Measurements from ENCODE around the gene GCC2. TPM values are rescaled to one million over a fixed set of nuclear protein-coding genes. Genes with fewer than 3 reads are reported as not detected.
"Not testable (repeated sequence)": the region's sequence is repeated elsewhere in the genome, so short reads cannot be mapped to it uniquely, and the experiment has no call there.

Gene GCC2
- total RNA-seq, 2 donors from 2014 or later = 57.0 to 59.9 TPM

DNA sequence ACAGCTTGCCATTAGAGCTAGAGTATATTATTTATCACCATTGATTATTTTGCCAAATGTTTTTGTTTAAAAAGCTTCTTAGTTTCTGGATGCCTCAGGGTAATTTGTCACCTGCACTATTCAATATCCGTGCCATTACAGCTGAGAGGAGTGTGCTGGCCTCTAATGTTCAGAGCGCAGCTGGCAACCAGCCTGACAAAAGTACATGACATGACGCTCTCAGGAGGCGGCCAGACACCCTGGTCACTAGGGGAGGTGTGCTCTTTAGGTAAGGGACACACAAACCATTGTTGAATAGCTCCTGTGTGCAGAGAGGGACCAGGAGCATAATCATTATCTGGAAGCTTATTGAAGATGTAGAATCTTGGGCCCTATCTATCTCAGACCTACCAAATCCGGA, 105.5 kb downstream of the GCC2 start:
- 93 to 100% methylated on average over 1 to 5 of the region's 5 CpGs for WGBS, 2 experiments (ENCODE audit: insufficient coverage in 1 of 2, insufficient read length in 1 of 2)
- Histone ChIP-seq H3K4me1 (ENCODE audit: control insufficient read depth, insufficient read depth, low read length) (no peaks in the 10 kb centered on the region), H3K27me3 (ENCODE audit: control insufficient read depth, insufficient read depth, low read length, poor library complexity, severe bottlenecking) (no peaks in the 10 kb centered on the region), H3K36me3 (ENCODE audit: control insufficient read depth, insufficient read depth, low read length) (no peaks in the 10 kb centered on the region), H3K27ac (ENCODE audit: low read depth, low read length) (no peak overlapping the region), H3K9me3 (ENCODE audit: control insufficient read depth, low read length) (no peaks in the 10 kb centered on the region), H3K4me3 (ENCODE audit: low read length) (no peak overlapping the region), H3K9ac (ENCODE audit: extremely low read depth, low read length, poor library complexity, severe bottlenecking) (no peak overlapping the region)
- H3K4me1 Mint-ChIP-seq = peaks cover 5% of the 10 kb centered on the region
- H3K27me3 Mint-ChIP-seq (ENCODE audit: insufficient read depth) = no peaks in the 10 kb centered on the region
- H3K36me3 Mint-ChIP-seq (ENCODE audit: low read depth) = no peaks in the 10 kb centered on the region
- no peaks in the 10 kb centered on the region for H3K9me3 Mint-ChIP-seq
- no peak for TF ChIP-seq CTCF (conservative IDR thresholded peaks at IDR 0.05)
- no peak overlapping the region for H3K27ac Mint-ChIP-seq
- no peak for DNase-seq
- no peak overlapping the region for H3K4me3 Mint-ChIP-seq

DNA sequence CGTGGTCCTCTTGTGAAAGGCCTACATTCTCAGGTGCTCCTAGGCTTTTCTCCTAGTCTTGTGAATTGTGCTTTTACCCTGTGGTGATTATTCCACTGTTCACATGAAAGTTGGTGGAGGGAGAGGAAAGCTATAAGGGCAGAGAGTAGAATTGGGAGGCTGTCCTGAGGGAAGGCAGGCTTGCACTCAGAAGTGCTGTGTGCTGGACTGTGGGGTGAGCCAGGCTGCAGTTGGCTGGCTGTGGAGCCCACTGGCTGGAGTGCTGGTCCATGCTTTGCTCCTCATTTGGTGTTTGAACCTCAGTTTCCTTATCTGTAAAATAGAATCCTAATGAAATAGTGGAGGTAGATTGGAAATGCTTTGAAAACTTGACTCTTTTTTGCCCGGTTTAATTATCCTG, 106.6 kb downstream of the GCC2 start:
- Mint-ChIP-seq H3K4me1 (peaks cover 15% of the 10 kb centered on the region), H3K4me3 (no peak overlapping the region), H3K36me3 (ENCODE audit: low read depth) (no peaks in the 10 kb centered on the region), H3K27ac (no peak overlapping the region), H3K9me3 (no peaks in the 10 kb centered on the region), H3K27me3 (ENCODE audit: insufficient read depth) (no peaks in the 10 kb centered on the region)
- peaks cover 5% of the 10 kb centered on the region for H3K4me1 ChIP-seq (ENCODE audit: control insufficient read depth, insufficient read depth, low read length)
- H3K9ac ChIP-seq (ENCODE audit: extremely low read depth, low read length, poor library complexity, severe bottlenecking) = no peak overlapping the region
- H3K36me3 ChIP-seq (ENCODE audit: control insufficient read depth, insufficient read depth, low read length) = no peaks in the 10 kb centered on the region
- H3K27me3 ChIP-seq (ENCODE audit: control insufficient read depth, insufficient read depth, low read length, poor library complexity, severe bottlenecking) = no peaks in the 10 kb centered on the region
- no peak overlapping the region for H3K4me3 ChIP-seq (ENCODE audit: low read length)
- no peak for TF ChIP-seq CTCF (conservative IDR thresholded peaks at IDR 0.05)
- no peaks in the 10 kb centered on the region for H3K9me3 ChIP-seq (ENCODE audit: control insufficient read depth, low read length)
- WGBS, 2 experiments (ENCODE audit: insufficient coverage in 1 of 2, insufficient read length in 1 of 2) = 88 to 100% methylated on average over 1 to 2 of the region's 2 CpGs
- DNase-seq = no peak
- H3K27ac ChIP-seq (ENCODE audit: low read depth, low read length) = no peak overlapping the region

DNA sequence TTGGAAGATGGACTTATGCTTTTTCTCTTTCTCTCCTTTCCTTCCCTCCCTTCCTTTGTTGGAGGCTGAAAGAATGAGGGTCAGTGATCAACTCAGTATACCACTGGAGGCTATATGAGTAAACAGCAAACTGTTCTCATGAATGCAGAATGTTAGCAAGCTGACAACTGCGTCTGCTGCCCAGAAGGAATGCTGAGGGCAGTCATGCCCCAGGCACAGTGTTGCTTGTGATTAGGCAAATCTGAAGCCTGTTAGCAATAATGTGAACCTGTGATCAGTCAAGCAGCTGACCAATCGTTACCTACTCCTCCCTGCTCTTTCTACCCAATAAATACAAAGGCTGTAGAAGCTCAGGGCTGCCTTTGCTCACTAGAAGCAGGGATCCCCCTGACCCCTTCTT, 107.6 kb downstream of the GCC2 start:
- H3K4me1 Mint-ChIP-seq = peaks cover 22% of the 10 kb centered on the region
- not testable (repeated sequence) for H3K4me3 ChIP-seq (ENCODE audit: low read length); DNase-seq; H3K27ac Mint-ChIP-seq; H3K9me3 ChIP-seq (ENCODE audit: control insufficient read depth, low read length); H3K27me3 ChIP-seq (ENCODE audit: control insufficient read depth, insufficient read depth, low read length, poor library complexity, severe bottlenecking); H3K4me1 ChIP-seq (ENCODE audit: control insufficient read depth, insufficient read depth, low read length); H3K9ac ChIP-seq (ENCODE audit: extremely low read depth, low read length, poor library complexity, severe bottlenecking); H3K36me3 Mint-ChIP-seq (ENCODE audit: low read depth); H3K4me3 Mint-ChIP-seq; H3K9me3 Mint-ChIP-seq; H3K27me3 Mint-ChIP-seq (ENCODE audit: insufficient read depth); H3K27ac ChIP-seq (ENCODE audit: low read depth, low read length); H3K36me3 ChIP-seq (ENCODE audit: control insufficient read depth, insufficient read depth, low read length)
- WGBS, 2 experiments (ENCODE audit: insufficient coverage in 1 of 2, insufficient read length in 1 of 2) = 89 to 100% methylated on average over 1 to 2 of the region's 2 CpGs

Other genes with a start within 250 kb of the GCC2 start
- gene SULT1C3, start 209.2 kb upstream of the GCC2 start, total RNA-seq = not detected
- under 1 TPM; 0.62 to 1.00 TPM for gene SULT1C2, start 160.3 kb upstream of the GCC2 start, total RNA-seq
- 1 to 10 TPM; 2.4 to 2.7 TPM for gene SULT1C4, start 71.3 kb upstream of the GCC2 start, total RNA-seq
- gene LIMS1, start 85.3 kb downstream of the GCC2 start, total RNA-seq = 10 to 100 TPM; 45.9 to 46.6 TPM